Suppressor macrophage (primary cell): ENCODE data around the gene B4GALT1.
"Not testable (repeated sequence)": the region's sequence is repeated elsewhere in the genome, so short reads cannot be mapped to it uniquely, and the experiment has no call there.

Experiments used
- DNase-seq, 4 experiments: peaks; one replicate each; pipeline ENCODE4 v3.0.0-alpha.2; 2020 to 2022

The B4GALT1 gene

GRCh38 chr9:33101104-33101951 lies 65.8 kb downstream of the B4GALT1 start:
- no peak for DNase-seq

GRCh38 chr9:33099754-33100153 lies 67.4 kb downstream of the B4GALT1 start:
- no peak for DNase-seq

- no peak for DNase-seq
Observed at GRCh38 chr9:33097192-33097591, 69.9 kb downstream of the B4GALT1 start.

GRCh38 chr9:33092634-33093033 lies 74.5 kb downstream of the B4GALT1 start:
- DNase-seq: no peak

- DNase-seq: not testable (repeated sequence)
Observed at GRCh38 chr9:33085672-33086071, 81.5 kb downstream of the B4GALT1 start.

GRCh38 chr9:33082538-33083326 lies 84.4 kb downstream of the B4GALT1 start:
- peak; percentile 25 to 70 (median 61) for DNase-seq

DNA sequence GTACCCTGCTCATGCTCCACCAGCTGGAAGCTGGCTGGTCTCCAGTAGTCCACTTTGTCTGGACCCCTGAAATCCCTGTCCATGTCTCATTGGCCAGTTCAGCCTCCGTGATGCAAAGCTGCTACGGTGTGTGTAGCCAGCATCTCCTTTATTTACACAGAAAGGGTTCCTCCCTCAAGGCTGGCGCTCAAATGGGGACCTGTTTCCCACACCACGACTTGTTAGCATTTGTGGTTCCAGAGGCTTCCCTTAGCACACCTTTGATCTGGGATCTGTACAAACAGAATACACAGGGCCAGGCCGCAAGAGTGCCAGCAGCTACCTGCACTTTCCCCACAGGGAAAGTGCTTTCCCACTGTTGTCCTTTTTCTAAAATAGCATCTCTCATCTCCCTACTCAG lies 85.0 kb downstream of the B4GALT1 start:
- no peak for DNase-seq

DNA sequence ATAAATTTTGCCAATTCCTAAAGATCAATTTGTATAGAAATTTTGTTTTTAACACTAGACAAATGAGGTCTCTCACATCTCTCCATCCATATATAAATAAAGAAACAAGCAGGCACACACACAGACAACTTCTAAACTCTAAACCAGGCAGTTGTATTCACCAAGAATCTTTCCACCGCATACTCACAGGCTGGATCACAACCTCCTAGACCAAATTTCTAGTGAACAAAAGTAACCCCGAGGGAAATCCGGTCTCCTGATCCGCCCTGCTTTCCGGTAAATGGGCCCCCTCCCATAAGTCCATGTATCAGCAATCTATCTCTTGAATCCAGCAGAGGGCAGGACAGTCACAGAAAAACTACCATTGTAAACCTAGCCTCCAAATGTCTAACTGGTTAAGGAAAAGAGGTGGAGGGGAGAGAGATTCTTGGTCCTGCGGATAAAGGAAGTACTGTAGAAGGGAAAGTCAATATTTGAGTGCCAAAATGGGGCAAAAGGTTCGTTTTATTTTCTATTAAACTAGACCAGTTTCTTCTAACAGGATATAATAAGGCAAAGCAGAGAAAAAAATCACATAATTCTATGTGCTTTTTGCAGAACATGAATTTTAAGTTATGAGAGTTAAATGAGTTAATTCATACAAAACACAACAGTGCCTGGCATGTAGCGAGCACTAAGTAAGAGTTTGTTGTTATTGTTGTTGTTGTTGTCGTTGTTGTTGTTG lies 85.8 kb downstream of the B4GALT1 start:
- peak; percentile 79 to 89 (median 84) for DNase-seq

DNA sequence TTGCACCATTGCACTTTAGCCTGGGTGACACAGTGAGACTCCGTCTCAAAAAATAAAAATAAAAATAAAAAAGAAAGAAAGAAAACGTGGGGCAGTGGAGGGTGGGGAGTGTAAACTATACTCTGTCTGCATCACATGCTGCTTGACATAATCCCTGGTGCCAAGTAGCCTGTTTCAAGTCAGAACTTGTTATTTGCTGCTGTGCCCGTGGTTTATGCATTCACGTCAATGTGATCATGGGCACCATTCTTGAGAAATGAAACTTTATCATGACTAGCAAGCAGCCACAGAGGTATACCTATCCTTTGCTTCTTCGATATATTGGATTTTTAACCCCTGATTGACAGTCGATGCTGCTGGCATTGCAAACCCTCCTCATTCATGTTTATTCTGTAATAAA lies 86.6 kb downstream of the B4GALT1 start:
- DNase-seq: no peak

GRCh38 chr9:33076046-33077004 lies 90.8 kb downstream of the B4GALT1 start, which contains the start of gene SMU1:
SMU1 (minus strand) TSS chr9:33076674; CDS start chr9:33076608, 66 bp downstream.
- peak; percentile 97 to 99 (median 98) for DNase-seq

- no peak for DNase-seq
Observed at GRCh38 chr9:33068991-33069390, 98.1 kb downstream of the B4GALT1 start.

DNA sequence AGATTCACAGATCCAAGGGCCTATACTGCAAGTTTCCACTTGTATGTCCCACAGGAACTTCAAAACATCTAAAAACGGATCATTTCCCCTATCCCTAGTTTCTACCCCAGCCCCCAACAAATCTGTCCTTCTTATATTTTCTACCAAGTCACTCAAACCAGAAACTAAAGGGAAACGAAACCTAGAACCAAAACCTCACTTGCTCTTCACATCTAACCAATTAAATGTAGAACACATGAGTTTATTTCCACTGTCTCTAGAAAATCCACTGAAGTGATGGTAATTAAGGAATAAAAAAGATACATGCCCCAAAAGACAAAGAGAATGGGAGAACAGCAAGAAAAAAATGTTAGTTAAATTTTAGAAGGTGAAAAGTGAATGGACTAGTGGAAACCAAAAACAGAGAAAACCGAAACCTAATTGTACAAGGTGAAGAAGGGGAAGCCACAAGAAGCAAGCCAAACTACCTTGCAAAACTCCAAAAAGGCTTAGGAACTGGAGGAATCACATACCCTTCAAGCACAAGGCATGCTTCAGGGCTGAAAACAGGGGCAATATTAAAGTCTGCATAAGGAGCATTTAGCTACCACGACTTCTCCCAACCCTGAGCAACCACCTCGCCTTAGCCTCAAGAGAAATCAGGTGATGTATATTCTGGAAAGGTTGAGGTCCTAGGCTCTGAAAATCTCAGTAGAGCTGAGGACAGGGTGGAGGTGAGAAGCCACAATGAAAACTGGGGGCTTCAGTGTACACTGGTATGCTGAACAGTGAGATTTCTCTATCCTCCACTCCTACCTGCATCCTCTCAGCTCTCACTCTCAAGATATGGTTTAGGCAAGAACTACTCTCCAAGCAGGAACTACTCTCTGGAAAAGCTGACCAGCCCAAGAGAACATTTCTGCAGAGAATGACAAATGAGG lies 101.7 kb downstream of the B4GALT1 start:
- DNase-seq: peak; percentile 25 to 70 (median 48)
